Measurements from ENCODE around the gene KLHL5. TPM values are rescaled to one million over a fixed set of nuclear protein-coding genes. Genes with fewer than 3 reads are reported as not detected.

Gene KLHL5
- total and polyA plus RNA-seq, 9 of the 15 experiments (the other 6 are each of a cell fraction or from before 2014, with no cell fraction given), result 8.0 to 30.8 (median 22.1) TPM

- Histone ChIP-seq H3K4me1 (replicated peaks in 1 of 2; ENCODE audit: control insufficient read depth in 2 of 2, insufficient read depth in 2 of 2, low read length in 2 of 2) (no peaks in the 10 kb centered on the region), H3K79me2 (ENCODE audit: control insufficient read depth, insufficient read depth, low read length) (no peaks in the 10 kb centered on the region), H3K36me3 (ENCODE audit: control insufficient read depth, insufficient read depth, low read length) (peaks cover 9% of the 10 kb centered on the region; the same call in 2 of the 3 replicates), H4K20me1 (replicated peaks; ENCODE audit: control insufficient read depth, insufficient read depth, low read length) (no peaks in the 10 kb centered on the region), H3K27ac (ENCODE audit: extremely low read depth, low read depth, low read length) (no peak overlapping the region), H3K9me3 (replicated peaks; ENCODE audit: control insufficient read depth, insufficient read depth, low read depth, low read length) (no peaks in the 10 kb centered on the region), H3K4me2 (ENCODE audit: insufficient read depth, low read length) (no peak overlapping the region), H3K9ac (ENCODE audit: insufficient read depth in 1 of 2, low read depth in 2 of 2, low read length in 2 of 2) (no peak overlapping the region), H3K27me3 (ENCODE audit: control insufficient read depth in 2 of 2, insufficient read depth in 2 of 2, low read length in 2 of 2) (no peaks in the 10 kb centered on the region), H3K4me3 (no peak overlapping the region), H3K9me1 (ENCODE audit: control insufficient read depth, insufficient read depth, low read length) (no peaks in the 10 kb centered on the region), H2AFZ (ENCODE audit: low read depth, low read length) (no peak overlapping the region)
- CTCF ChIA-PET (ENCODE audit: low intra/inter-chr PET ratio), result no interaction called here
- POLR2A ChIA-PET, result no interaction called here
- 88% methylated on average over 6 of the region's 6 CpGs for WGBS (ENCODE audit: insufficient coverage, low coverage, missing lambda C conversion rate)
- TF ChIP-seq MCM7 (IDR thresholded peaks at IDR 0.05) (no peak), CTCF (IDR thresholded peaks at IDR 0.05 in 2 of 3, conservative IDR thresholded peaks at IDR 0.05 in 1 of 3; ENCODE audit: insufficient read depth in 2 of 3, low read depth in 1 of 3, low read length in 3 of 3) (peak in 1 of 3 experiments; percentile 22; a peak in 2 of 6 replicates), ZNF280B (CRISPR knock-in tag; IDR thresholded peaks at IDR 0.05) (no peak), RAD21 (CRISPR knock-in tag; conservative IDR thresholded peaks at IDR 0.05 in 1 of 2, IDR thresholded peaks at IDR 0.05 in 1 of 2) (peak in 1 of 2 experiments; percentile 43; a peak in 2 of 4 replicates), MXI1 (IDR thresholded peaks at IDR 0.05; ENCODE audit: low read depth, low read length) (no peak)
- TF ChIP-seq, protein P1, sequence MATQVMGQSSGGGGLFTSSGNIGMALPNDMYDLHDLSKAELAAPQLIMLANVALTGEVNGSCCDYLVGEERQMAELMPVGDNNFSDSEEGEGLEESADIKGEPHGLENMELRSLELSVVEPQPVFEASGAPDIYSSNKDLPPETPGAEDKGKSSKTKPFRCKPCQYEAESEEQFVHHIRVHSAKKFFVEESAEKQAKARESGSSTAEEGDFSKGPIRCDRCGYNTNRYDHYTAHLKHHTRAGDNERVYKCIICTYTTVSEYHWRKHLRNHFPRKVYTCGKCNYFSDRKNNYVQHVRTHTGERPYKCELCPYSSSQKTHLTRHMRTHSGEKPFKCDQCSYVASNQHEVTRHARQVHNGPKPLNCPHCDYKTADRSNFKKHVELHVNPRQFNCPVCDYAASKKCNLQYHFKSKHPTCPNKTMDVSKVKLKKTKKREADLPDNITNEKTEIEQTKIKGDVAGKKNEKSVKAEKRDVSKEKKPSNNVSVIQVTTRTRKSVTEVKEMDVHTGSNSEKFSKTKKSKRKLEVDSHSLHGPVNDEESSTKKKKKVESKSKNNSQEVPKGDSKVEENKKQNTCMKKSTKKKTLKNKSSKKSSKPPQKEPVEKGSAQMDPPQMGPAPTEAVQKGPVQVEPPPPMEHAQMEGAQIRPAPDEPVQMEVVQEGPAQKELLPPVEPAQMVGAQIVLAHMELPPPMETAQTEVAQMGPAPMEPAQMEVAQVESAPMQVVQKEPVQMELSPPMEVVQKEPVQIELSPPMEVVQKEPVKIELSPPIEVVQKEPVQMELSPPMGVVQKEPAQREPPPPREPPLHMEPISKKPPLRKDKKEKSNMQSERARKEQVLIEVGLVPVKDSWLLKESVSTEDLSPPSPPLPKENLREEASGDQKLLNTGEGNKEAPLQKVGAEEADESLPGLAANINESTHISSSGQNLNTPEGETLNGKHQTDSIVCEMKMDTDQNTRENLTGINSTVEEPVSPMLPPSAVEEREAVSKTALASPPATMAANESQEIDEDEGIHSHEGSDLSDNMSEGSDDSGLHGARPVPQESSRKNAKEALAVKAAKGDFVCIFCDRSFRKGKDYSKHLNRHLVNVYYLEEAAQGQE (IDR thresholded peaks at IDR 0.05; ENCODE audit: borderline replicate concordance), result peak; percentile 8; the same call in 1 of the 2 replicates
- TF ChIP-seq, protein P1 (CRISPR knock-in tag; IDR thresholded peaks at IDR 0.05; ENCODE audit: low read depth), result no peak
- peak; percentile 6 for FAIRE-seq
- BruUV-seq (replicated peaks), result no TSS peak
- in situ Hi-C loops (cut with MboI), result no loop called here
- intact Hi-C loops (cut with micrococcal nuclease), result no loop called here
- DNase-seq (ENCODE audit: extremely low read depth in 1 of 4, low spot score in 3 of 4), result peak in 1 of 4 experiments; percentile 7
- ATAC-seq, result peak; percentile 71
Observed at GRCh38 chr4:39103291-39103690, 41.3 kb downstream of the KLHL5 start.
